GM12864 (cell line): Measurements from ENCODE around the gene PDE4D.

Source experiments
- DNase-seq: peaks from one replicate; pipeline ENCODE4 v3.0.0-alpha.2; 2011; ENCODE audit warnings: low read depth
- H3K4me3 ChIP-seq: 2 replicates; pipeline ENCODE4 v1.5.1; 2011; ENCODE audit warnings: mild to moderate bottlenecking, low read depth, low read length, control low read depth
- CTCF ChIP-seq: IDR thresholded peaks from 2 replicates; pipeline ENCODE4 v1.5.1; 2011; ENCODE audit warnings: low read depth, mild to moderate bottlenecking, moderate library complexity, low read length, control low read depth, inconsistent platforms; ENCODE audit errors: missing control alignments

The PDE4D gene

GRCh38 chr5:59503220-59503619, 390.3 kb downstream of the PDE4D start:
- no peak for DNase-seq
- H3K4me3 ChIP-seq: no peak overlapping the region
- TF ChIP-seq CTCF: no peak

GRCh38 chr5:59501316-59501715, 392.2 kb downstream of the PDE4D start:
- no peak overlapping the region for H3K4me3 ChIP-seq
- no peak for TF ChIP-seq CTCF
- DNase-seq: no peak

- DNase-seq: no peak
- TF ChIP-seq CTCF: no peak
Measured at GRCh38 chr5:59500014-59500413, 393.5 kb downstream of the PDE4D start.

GRCh38 chr5:59497207-59497606, 396.3 kb downstream of the PDE4D start:
- no peak overlapping the region for H3K4me3 ChIP-seq
- DNase-seq: no peak
- no peak for TF ChIP-seq CTCF

More at GRCh38 chr5:59500014-59500413, 393.5 kb downstream of the PDE4D start:
- H3K4me3 ChIP-seq: no peak overlapping the region

GRCh38 chr5:59496524-59497134, 396.9 kb downstream of the PDE4D start:
- no peak overlapping the region for H3K4me3 ChIP-seq
- DNase-seq: no peak
- peak; percentile 61 for TF ChIP-seq CTCF

GRCh38 chr5:59491945-59492344, 401.6 kb downstream of the PDE4D start:
- no peak overlapping the region for H3K4me3 ChIP-seq
- DNase-seq: no peak
- no peak for TF ChIP-seq CTCF

GRCh38 chr5:59489551-59489950, 404.0 kb downstream of the PDE4D start:
- no peak for TF ChIP-seq CTCF
- H3K4me3 ChIP-seq: no peak overlapping the region
- DNase-seq: no peak
